ENCODE data around the gene SNRNP70. TPM values are rescaled to one million over a fixed set of nuclear protein-coding genes. Genes with fewer than 3 reads are reported as not detected.

Gene SNRNP70
- total RNA-seq, 1 donor from 2014 or later: 105 TPM

- no peak for ATAC-seq (ENCODE audit: poor library complexity)
Observed at GRCh38 chr19:49151267-49152118, 66.2 kb downstream of the SNRNP70 start.

GRCh38 chr19:49152119-49152550 is 66.9 kb downstream of the SNRNP70 start:
- intact Hi-C loops (cut with DNase I): no loop called here
- no peak for DNase-seq
- ATAC-seq (ENCODE audit: poor library complexity): no peak

More at GRCh38 chr19:49151267-49152118, 66.2 kb downstream of the SNRNP70 start:
- peak; percentile 71 for DNase-seq
- intact Hi-C loops (cut with DNase I): no loop called here

GRCh38 chr19:49153167-49153809 is 68.0 kb downstream of the SNRNP70 start:
- ATAC-seq (ENCODE audit: poor library complexity): no peak
- DNase-seq: no peak
- intact Hi-C loops (cut with DNase I): no loop called here

GRCh38 chr19:49154279-49154678 is 69.0 kb downstream of the SNRNP70 start:
- intact Hi-C loops (cut with DNase I): no loop called here
- no peak for DNase-seq
- ATAC-seq (ENCODE audit: poor library complexity): no peak

GRCh38 chr19:49155005-49155819 is 70.0 kb downstream of the SNRNP70 start, which contains the start of gene HRC:
TSS of gene HRC (minus strand) at chr19:49155396. CDS start at chr19:49155237, 159 bp downstream.
- intact Hi-C loops (cut with DNase I): no loop called here
- ATAC-seq (ENCODE audit: poor library complexity): peak; percentile 65
- DNase-seq: peak; percentile 79

GRCh38 chr19:49155820-49156346 is 70.6 kb downstream of the SNRNP70 start:
- intact Hi-C loops (cut with DNase I): no loop called here
- peak; percentile 66 for DNase-seq
- ATAC-seq (ENCODE audit: poor library complexity): peak; percentile 62

GRCh38 chr19:49157445-49158224 is 72.4 kb downstream of the SNRNP70 start, which contains the start of gene TRPM4:
TSS of gene TRPM4 (plus strand) at chr19:49157792. CDS start at chr19:49157867, 75 bp downstream.
- peak; percentile 81 for ATAC-seq (ENCODE audit: poor library complexity)
- intact Hi-C loops (cut with DNase I): no loop called here

More at GRCh38 chr19:49157445-49158224, 72.4 kb downstream of the SNRNP70 start, which contains the start of gene TRPM4:
- peak; percentile 96 for DNase-seq

Other genes starting within 250 kb of the SNRNP70 start
- gene HSD17B14, start 249.0 kb upstream of the SNRNP70 start, total RNA-seq: 1.9 TPM
- gene PLEKHA4, start 216.8 kb upstream of the SNRNP70 start, total RNA-seq: 17.7 TPM
- 60.4 TPM for gene PPP1R15A, start 213.0 kb upstream of the SNRNP70 start, total RNA-seq
- not detected for gene TULP2, start 186.7 kb upstream of the SNRNP70 start, total RNA-seq
- gene NUCB1, start 185.1 kb upstream of the SNRNP70 start, total RNA-seq: 237 TPM
- gene DHDH, start 151.8 kb upstream of the SNRNP70 start, total RNA-seq: not detected
- gene BAX, start 130.6 kb upstream of the SNRNP70 start, total RNA-seq: 21.5 TPM
- 748 TPM for gene FTL, start 120.1 kb upstream of the SNRNP70 start, total RNA-seq
- gene GYS1, start 92.1 kb upstream of the SNRNP70 start, total RNA-seq: 100 TPM
- gene RUVBL2, start 91.6 kb upstream of the SNRNP70 start, total RNA-seq: 41.7 TPM
- not detected for gene LHB, start 68.4 kb upstream of the SNRNP70 start, total RNA-seq
- gene CGB3, start 61.1 kb upstream of the SNRNP70 start, total RNA-seq: not detected
- gene CGB2, start 53.6 kb upstream of the SNRNP70 start, total RNA-seq: not detected
- not detected for gene CGB1, start 48.6 kb upstream of the SNRNP70 start, total RNA-seq
- gene CGB5, start 41.6 kb upstream of the SNRNP70 start, total RNA-seq: not detected
- not detected for gene CGB8, start 36.3 kb upstream of the SNRNP70 start, total RNA-seq
- gene CGB7, start 27.7 kb upstream of the SNRNP70 start, total RNA-seq: not detected
- gene NTF4, start 20.6 kb upstream of the SNRNP70 start, total RNA-seq: 0.48 TPM
- 0.86 TPM for gene KCNA7, start 12.8 kb upstream of the SNRNP70 start, total RNA-seq
- gene LIN7B, start 28.9 kb downstream of the SNRNP70 start, total RNA-seq: 21.3 TPM
- 1.3 TPM for gene C19orf73, start 33.7 kb downstream of the SNRNP70 start, total RNA-seq
- gene PPFIA3, start 34.1 kb downstream of the SNRNP70 start, total RNA-seq: 5.0 TPM
- 878 TPM for gene HRC, start 69.9 kb downstream of the SNRNP70 start, total RNA-seq
- gene TRPM4, start 72.3 kb downstream of the SNRNP70 start, total RNA-seq: 24.8 TPM
- 1.5 TPM for gene SLC6A16, start 239.7 kb downstream of the SNRNP70 start, total RNA-seq
- 4.0 TPM for gene CD37, start 250.0 kb downstream of the SNRNP70 start, total RNA-seq

All from Right ventricle myocardium superior (tissue), 1 donor.